ENCODE measurements around the gene ZNF385B.

- no peak for TF ChIP-seq CTCF (IDR thresholded peaks at IDR 0.05)
- no peak for TF ChIP-seq MEF2A (IDR thresholded peaks at IDR 0.05; ENCODE audit: borderline replicate concordance, low read depth)
- TF ChIP-seq RCOR1 (IDR thresholded peaks at IDR 0.05; ENCODE audit: low read length), result no peak
- no peak for TF ChIP-seq MAX (IDR thresholded peaks at IDR 0.05; ENCODE audit: low read depth)
- no peak for TF ChIP-seq TEAD4 (IDR thresholded peaks at IDR 0.05; ENCODE audit: borderline replicate concordance, insufficient read depth)
- no peak for TF ChIP-seq POLR2AphosphoS5 (IDR thresholded peaks at IDR 0.05; ENCODE audit: low read depth, low read length)
- TF ChIP-seq YY1 (IDR thresholded peaks at IDR 0.05; ENCODE audit: low read depth), result no peak
- no peak for TF ChIP-seq MXI1 (IDR thresholded peaks at IDR 0.05; ENCODE audit: low read depth, low read length)
- TF ChIP-seq EP300 (IDR thresholded peaks at IDR 0.05; ENCODE audit: borderline replicate concordance in 1 of 2, low read depth in 1 of 2, low read length in 1 of 2), result no peak
- TF ChIP-seq EZH2phosphoT487 (IDR thresholded peaks at IDR 0.05; ENCODE audit: borderline replicate concordance, low read depth), result no peak
- TF ChIP-seq TAF1 (IDR thresholded peaks at IDR 0.05; ENCODE audit: borderline replicate concordance, low read depth, low read length), result no peak
- TF ChIP-seq USF2 (IDR thresholded peaks at IDR 0.05; ENCODE audit: borderline replicate concordance, low read depth, low read length), result no peak
- no peak for TF ChIP-seq RAD21 (IDR thresholded peaks at IDR 0.05; ENCODE audit: low read length)
- TF ChIP-seq ZBTB33 (IDR thresholded peaks at IDR 0.05; ENCODE audit: borderline replicate concordance, low read depth), result no peak
Measured at GRCh38 chr2:179556425-179556824, 305.0 kb downstream of the ZNF385B start.
